Adipocyte (in vitro differentiated cells): ENCODE results near the gene SHF.

Experiments
- DNase-seq: peaks from one replicate; pipeline ENCODE4 v3.0.0-alpha.2; 2015; ENCODE audit warnings: low read depth
- H3K27me3 ChIP-seq: replicated peaks from 2 replicates; pipeline ENCODE4 v1.7.0; 2013; ENCODE audit warnings: mild to moderate bottlenecking, low read length, moderate library complexity; ENCODE audit not compliant: control insufficient read depth, insufficient read depth
- H3K36me3 ChIP-seq: 2 replicates; pipeline ENCODE4 v1.7.0; 2013; ENCODE audit warnings: low read length, mild to moderate bottlenecking, moderate library complexity; ENCODE audit not compliant: control insufficient read depth, insufficient read depth, severe bottlenecking
- H3K4me1 ChIP-seq: 2 replicates; pipeline ENCODE4 v1.7.0; 2013; ENCODE audit warnings: mild to moderate bottlenecking, low read length, moderate library complexity; ENCODE audit not compliant: control insufficient read depth, insufficient read depth
- H3K4me3 ChIP-seq: 2 replicates; pipeline ENCODE4 v1.7.0; 2013; ENCODE audit warnings: mild to moderate bottlenecking, low read length, moderate library complexity
- H3K9ac ChIP-seq: 2 replicates; pipeline ENCODE4 v1.7.0; 2013; ENCODE audit warnings: mild to moderate bottlenecking, low read length, moderate library complexity
- H3K9me3 ChIP-seq: 2 replicates; pipeline ENCODE4 v1.7.0; 2013; ENCODE audit warnings: mild to moderate bottlenecking, low read length, moderate library complexity; ENCODE audit not compliant: control insufficient read depth

Gene SHF

GRCh38 chr15:45221053-45221599 is 33.4 kb upstream of the SHF start:
- H3K4me1 ChIP-seq = no peaks in the 10 kb centered on the region
- no peaks in the 10 kb centered on the region for H3K9me3 ChIP-seq
- no peak for DNase-seq
- no peaks in the 10 kb centered on the region for H3K36me3 ChIP-seq
- H3K27me3 ChIP-seq = peaks cover 22% of the 10 kb centered on the region
- H3K4me3 ChIP-seq = no peak overlapping the region
- H3K9ac ChIP-seq = no peak overlapping the region

DNA sequence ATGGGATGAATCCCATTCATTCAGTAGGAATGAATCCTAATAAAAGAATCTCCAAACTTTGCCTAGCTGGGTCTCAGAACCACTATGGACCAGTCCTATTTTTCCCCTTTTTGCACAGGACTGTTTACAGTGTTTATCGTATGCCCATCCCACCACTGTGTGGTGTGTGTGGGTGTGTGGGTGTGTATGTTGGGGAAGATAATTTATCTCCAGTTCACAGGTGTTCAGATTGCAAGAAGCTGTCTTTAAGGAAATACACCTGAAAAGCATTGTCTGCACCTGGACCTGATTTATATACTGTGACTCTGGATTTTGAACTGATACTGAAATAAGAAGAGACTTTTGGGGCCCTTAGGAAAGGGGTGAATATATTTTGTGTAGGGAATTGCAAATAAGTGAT is 24.7 kb upstream of the SHF start:
- Histone ChIP-seq H3K9me3 (no peaks in the 10 kb centered on the region), H3K36me3 (no peaks in the 10 kb centered on the region), H3K4me3 (no peak overlapping the region), H3K4me1 (no peaks in the 10 kb centered on the region), H3K9ac (no peak overlapping the region), H3K27me3 (peaks cover 14% of the 10 kb centered on the region)
- DNase-seq = no peak

- no peak overlapping the region for H3K4me3 ChIP-seq
- no peaks in the 10 kb centered on the region for H3K36me3 ChIP-seq
- peaks cover 6% of the 10 kb centered on the region for H3K4me1 ChIP-seq
- peaks cover 9% of the 10 kb centered on the region for H3K27me3 ChIP-seq
- no peak overlapping the region for H3K9ac ChIP-seq
- peak; percentile 59 for DNase-seq
- no peaks in the 10 kb centered on the region for H3K9me3 ChIP-seq
Observed at GRCh38 chr15:45205192-45205591, 17.4 kb upstream of the SHF start.

DNA sequence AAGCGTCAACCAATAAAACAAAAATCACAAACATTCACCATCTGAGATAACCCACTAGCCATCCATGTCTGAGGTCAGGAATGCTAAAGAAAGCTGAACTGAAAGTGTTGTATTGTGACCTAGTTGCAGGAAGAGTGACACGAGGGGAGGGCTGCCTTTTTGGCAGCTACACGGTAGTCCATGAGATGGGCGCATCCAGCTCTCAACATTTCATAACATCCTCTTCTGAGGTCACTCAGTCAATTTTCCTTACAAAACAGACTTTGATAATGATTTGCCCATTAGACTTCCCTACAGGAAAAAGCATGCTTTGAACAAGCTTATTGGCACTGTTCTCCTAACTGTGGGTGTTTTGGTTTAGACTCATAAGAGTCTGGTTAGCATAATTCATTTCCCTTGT is 15.4 kb upstream of the SHF start:
- no peaks in the 10 kb centered on the region for H3K36me3 ChIP-seq
- no peak overlapping the region for H3K9ac ChIP-seq
- DNase-seq = no peak
- peaks cover 3% of the 10 kb centered on the region for H3K27me3 ChIP-seq
- H3K4me3 ChIP-seq = no peak overlapping the region
- peaks cover 14% of the 10 kb centered on the region for H3K4me1 ChIP-seq
- H3K9me3 ChIP-seq = no peaks in the 10 kb centered on the region

DNA sequence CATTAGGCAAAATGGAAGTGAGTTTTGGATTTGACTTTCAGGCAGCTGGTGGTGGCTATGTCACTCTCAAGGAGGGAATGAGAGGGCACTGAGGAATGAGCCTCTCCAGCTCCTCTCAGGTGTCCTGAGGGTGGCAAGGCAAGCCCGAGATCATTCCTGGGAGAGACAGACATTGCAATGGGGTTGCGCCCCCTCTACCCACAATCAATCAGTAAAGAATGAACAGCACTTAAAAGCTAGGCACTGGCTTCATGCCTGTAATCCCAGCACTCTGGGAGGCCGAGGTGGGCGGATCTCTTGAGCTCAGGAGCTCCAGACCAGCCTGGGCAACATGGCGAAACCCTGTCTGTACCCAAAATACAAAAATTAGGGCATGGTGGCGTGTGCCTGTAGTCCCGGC is 14.1 kb upstream of the SHF start:
- no peak for DNase-seq
- H3K9ac ChIP-seq = no peak overlapping the region

GRCh38 chr15:45201557-45201859 is 13.7 kb upstream of the SHF start:
- H3K4me1 ChIP-seq = peaks cover 14% of the 10 kb centered on the region
- no peaks in the 10 kb centered on the region for H3K27me3 ChIP-seq
- no peaks in the 10 kb centered on the region for H3K36me3 ChIP-seq
- H3K4me3 ChIP-seq = no peak overlapping the region
- no peak overlapping the region for H3K9ac ChIP-seq
- no peak for DNase-seq
- no peaks in the 10 kb centered on the region for H3K9me3 ChIP-seq

More for the DNA sequence above, 14.1 kb upstream of the SHF start:
- H3K27me3 ChIP-seq = no peaks in the 10 kb centered on the region
- H3K9me3 ChIP-seq = no peaks in the 10 kb centered on the region
- no peak overlapping the region for H3K4me3 ChIP-seq
- H3K36me3 ChIP-seq = no peaks in the 10 kb centered on the region
- peaks cover 14% of the 10 kb centered on the region for H3K4me1 ChIP-seq

GRCh38 chr15:45200799-45201556 is 13.2 kb upstream of the SHF start:
- Histone ChIP-seq H3K9me3 (no peaks in the 10 kb centered on the region), H3K36me3 (no peaks in the 10 kb centered on the region), H3K27me3 (no peaks in the 10 kb centered on the region), H3K9ac (peak overlapping the region; percentile 87), H3K4me1 (peaks cover 14% of the 10 kb centered on the region), H3K4me3 (peak overlapping the region; percentile 92)
- peak; percentile 76 for DNase-seq

GRCh38 chr15:45200001-45200798 is 12.4 kb upstream of the SHF start:
- Histone ChIP-seq H3K9me3 (no peaks in the 10 kb centered on the region), H3K9ac (peak overlapping the region; percentile 87), H3K27me3 (no peaks in the 10 kb centered on the region), H3K36me3 (no peaks in the 10 kb centered on the region), H3K4me3 (peak overlapping the region; percentile 92), H3K4me1 (peaks cover 14% of the 10 kb centered on the region)
- peak; percentile 96 for DNase-seq

DNA sequence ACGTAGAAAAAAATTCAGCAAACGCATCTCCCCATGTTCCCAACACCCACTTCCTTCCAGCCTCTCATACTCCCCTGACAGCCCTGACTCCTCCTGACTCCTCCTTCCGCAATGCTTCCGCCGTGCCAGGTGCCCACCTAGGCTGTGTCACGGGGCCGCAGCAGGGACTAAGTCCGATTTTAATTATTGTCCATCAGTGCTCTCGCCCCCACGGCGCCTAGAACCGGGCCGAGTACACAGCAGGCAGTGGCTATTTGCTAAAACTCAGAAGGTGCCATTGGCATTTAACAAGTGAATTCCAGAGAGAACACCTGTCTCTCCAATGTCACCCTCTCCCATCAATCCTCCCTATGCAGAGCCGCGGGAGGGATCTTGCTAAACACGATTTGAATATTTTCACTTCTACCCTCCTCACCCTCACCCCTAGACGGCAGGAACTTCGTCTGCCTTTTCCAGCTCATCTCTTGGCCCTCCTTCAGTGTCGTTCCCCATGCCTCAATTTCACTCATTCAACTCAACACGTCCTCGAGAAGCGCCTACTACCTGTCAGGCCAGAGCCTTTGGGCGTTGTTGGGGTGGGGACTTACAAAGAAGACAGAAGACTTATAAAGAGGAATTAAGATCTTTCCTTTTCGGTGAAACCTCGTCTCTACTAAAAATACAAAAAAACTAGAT is 11.5 kb upstream of the SHF start:
- Histone ChIP-seq H3K9ac (peak overlapping the region; percentile 77), H3K9me3 (no peaks in the 10 kb centered on the region), H3K36me3 (no peaks in the 10 kb centered on the region), H3K27me3 (no peaks in the 10 kb centered on the region), H3K4me3 (peak overlapping the region; percentile 92), H3K4me1 (peaks cover 14% of the 10 kb centered on the region)
- peak; percentile 43 for DNase-seq

DNA sequence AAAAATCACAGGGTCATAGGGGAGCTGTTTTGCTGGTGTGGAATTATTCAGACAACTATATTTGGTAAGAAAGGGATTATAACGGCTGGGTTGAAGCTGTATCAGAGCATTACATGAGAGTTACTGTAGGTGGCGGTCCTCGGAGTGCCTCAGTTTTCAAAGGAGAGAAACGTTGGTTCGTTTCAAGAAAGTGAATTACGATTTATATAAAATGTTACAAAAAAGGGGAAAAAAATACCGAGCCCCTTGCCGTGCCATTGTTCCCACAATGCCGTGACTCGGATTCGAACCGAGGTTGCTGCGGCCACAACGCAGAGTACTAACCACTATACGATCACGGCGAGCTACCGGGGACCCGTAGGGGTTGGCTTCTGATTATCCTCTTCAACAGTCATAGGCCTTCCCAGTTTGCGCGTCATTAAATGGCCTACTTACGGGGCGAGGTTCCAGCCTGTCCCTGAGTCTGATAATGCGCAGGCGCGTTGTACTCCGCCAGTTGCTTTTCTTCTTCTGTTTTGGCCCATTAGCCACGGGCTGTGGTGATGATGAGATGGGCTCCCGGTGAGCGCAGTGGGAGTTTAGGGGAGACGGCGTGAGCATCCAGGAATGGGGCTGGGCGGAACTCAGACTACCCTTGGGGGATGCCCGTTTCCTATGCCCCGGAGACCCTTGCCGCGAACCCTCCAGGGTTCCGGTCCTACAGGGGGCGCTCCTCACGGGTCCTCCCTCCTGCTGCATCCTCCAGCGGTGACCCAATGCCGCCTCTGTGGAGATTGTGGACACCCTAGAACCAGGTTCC is 10.8 kb upstream of the SHF start:
- Histone ChIP-seq H3K9ac (peak overlapping the region; percentile 77), H3K9me3 (no peaks in the 10 kb centered on the region), H3K4me1 (peaks cover 12% of the 10 kb centered on the region), H3K36me3 (no peaks in the 10 kb centered on the region), H3K4me3 (peak overlapping the region; percentile 92), H3K27me3 (no peaks in the 10 kb centered on the region)
- DNase-seq = peak; percentile 98
